IPS DF 19.7 (cell line): Measurements from ENCODE around the gene TTC39A.

Source experiments
- DNase-seq: peaks from one replicate; pipeline ENCODE4 v3.0.0-alpha.2; 2013; ENCODE audit warnings: low read depth, low spot score

The TTC39A gene

GRCh38 chr1:51330331-51331201 lies at the start of gene TTC39A:
Gene TTC39A, minus strand, starts transcription at chr1:51330562. Its CDS starts 85 bp downstream, at chr1:51330477.
- DNase-seq, result no peak

- DNase-seq, result no peak
These were observed 48.5 kb upstream of the TTC39A start for GRCh38 chr1:51378871-51379270.

- no peak for DNase-seq
These were observed 43.5 kb upstream of the TTC39A start for GRCh38 chr1:51373898-51374297.

GRCh38 chr1:51372561-51372960 lies 42.2 kb upstream of the TTC39A start:
- no peak for DNase-seq

GRCh38 chr1:51369171-51369570 lies 38.8 kb upstream of the TTC39A start:
- no peak for DNase-seq

GRCh38 chr1:51365774-51366173 lies 35.4 kb upstream of the TTC39A start:
- no peak for DNase-seq

- no peak for DNase-seq
These were observed 29.5 kb upstream of the TTC39A start for GRCh38 chr1:51359879-51360278.

- no peak for DNase-seq
These were observed 25.0 kb upstream of the TTC39A start for GRCh38 chr1:51355382-51355781.

- DNase-seq, result no peak
These were observed 24.1 kb upstream of the TTC39A start for GRCh38 chr1:51354416-51354815.

- no peak for DNase-seq
These were observed 21.5 kb upstream of the TTC39A start for GRCh38 chr1:51351907-51352306.

- no peak for DNase-seq
These were observed 19.5 kb upstream of the TTC39A start for GRCh38 chr1:51349862-51350261.

- DNase-seq, result no peak
These were observed 17.8 kb upstream of the TTC39A start for GRCh38 chr1:51348147-51348527.

- DNase-seq, result no peak
These were observed 17.2 kb upstream of the TTC39A start for GRCh38 chr1:51347398-51348146.

GRCh38 chr1:51346086-51346942 lies 16.0 kb upstream of the TTC39A start:
- DNase-seq, result no peak

GRCh38 chr1:51345300-51345687 lies 14.9 kb upstream of the TTC39A start:
- no peak for DNase-seq

GRCh38 chr1:51344602-51345299 lies 14.4 kb upstream of the TTC39A start:
- no peak for DNase-seq

- no peak for DNase-seq
These were observed 13.9 kb upstream of the TTC39A start for GRCh38 chr1:51344276-51344601.

GRCh38 chr1:51343624-51344023 lies 13.3 kb upstream of the TTC39A start:
- no peak for DNase-seq

- DNase-seq, result no peak
These were observed 12.3 kb upstream of the TTC39A start for GRCh38 chr1:51342591-51343206.

GRCh38 chr1:51341876-51342496 lies 11.6 kb upstream of the TTC39A start:
- DNase-seq, result no peak

GRCh38 chr1:51340380-51340779 lies 10.0 kb upstream of the TTC39A start:
- DNase-seq, result no peak
